Erythroblast (primary cell): ENCODE data around the gene PARG.

Source experiments
- DNase-seq, 2 experiments: peaks; one replicate each; lab custom pipeline; 2025; lab: John Stamatoyannopoulos, UW
- GATA1 ChIP-seq: IDR thresholded peaks from 2 replicates; pipeline ENCODE4 v1.6.1; 2011; ENCODE audit warnings: low read depth, mild to moderate bottlenecking, control low read depth, low read length, moderate library complexity
- POLR2A ChIP-seq: IDR thresholded peaks from 2 replicates; pipeline ENCODE4 v1.6.1; 2011; ENCODE audit warnings: mild to moderate bottlenecking, low read length

Gene PARG

GRCh38 chr10:49837051-49837478 is 104.8 kb downstream of the PARG start:
- TF ChIP-seq POLR2A (no peak), GATA1 (no peak)
- DNase-seq, result no peak

GRCh38 chr10:49834976-49835375 is 106.9 kb downstream of the PARG start:
- no peak for TF ChIP-seq GATA1
- TF ChIP-seq POLR2A, result no peak
- DNase-seq, result no peak

- TF ChIP-seq GATA1, result no peak
- TF ChIP-seq POLR2A, result no peak
- no peak for DNase-seq
These were observed 107.6 kb downstream of the PARG start for GRCh38 chr10:49834201-49834600.

GRCh38 chr10:49833168-49833567 is 108.7 kb downstream of the PARG start:
- TF ChIP-seq POLR2A, result no peak
- TF ChIP-seq GATA1, result no peak
- no peak for DNase-seq

- no peak for DNase-seq
- TF ChIP-seq GATA1 (no peak), POLR2A (no peak)
These were observed 110.3 kb downstream of the PARG start for GRCh38 chr10:49831352-49832035.

GRCh38 chr10:49830846-49831245 is 111.0 kb downstream of the PARG start:
- no peak for TF ChIP-seq GATA1
- TF ChIP-seq POLR2A, result no peak
- no peak for DNase-seq

GRCh38 chr10:49830016-49830415 is 111.8 kb downstream of the PARG start:
- TF ChIP-seq GATA1 (no peak), POLR2A (no peak)
- DNase-seq, result no peak

- no peak for DNase-seq
- TF ChIP-seq GATA1 (no peak), POLR2A (no peak)
These were observed 114.5 kb downstream of the PARG start for GRCh38 chr10:49827297-49827696.

- DNase-seq, result no peak
- no peak for TF ChIP-seq GATA1
- no peak for TF ChIP-seq POLR2A
These were observed 122.4 kb downstream of the PARG start for GRCh38 chr10:49819234-49819958.

GRCh38 chr10:49817845-49818244 is 124.0 kb downstream of the PARG start:
- no peak for DNase-seq
- TF ChIP-seq POLR2A (no peak), GATA1 (no peak)

- no peak for DNase-seq
- no peak for TF ChIP-seq POLR2A
- no peak for TF ChIP-seq GATA1
These were observed 137.8 kb downstream of the PARG start for GRCh38 chr10:49803988-49804387.

GRCh38 chr10:49798275-49798674 is 143.6 kb downstream of the PARG start:
- no peak for DNase-seq
- TF ChIP-seq POLR2A, result no peak
- TF ChIP-seq GATA1, result no peak

- TF ChIP-seq POLR2A, result no peak
- no peak for TF ChIP-seq GATA1
- DNase-seq, result no peak
These were observed 150.7 kb downstream of the PARG start for GRCh38 chr10:49791100-49791499.

- no peak for DNase-seq
- TF ChIP-seq GATA1 (no peak), POLR2A (no peak)
These were observed 157.1 kb downstream of the PARG start for GRCh38 chr10:49784681-49785080.

GRCh38 chr10:49783645-49784044 is 158.2 kb downstream of the PARG start:
- TF ChIP-seq POLR2A (no peak), GATA1 (no peak)
- DNase-seq, result no peak
